H1 (cell line): ENCODE data around the gene ACSM2A.
"Not testable (repeated sequence)": the region's sequence is repeated elsewhere in the genome, so short reads cannot be mapped to it uniquely, and the experiment has no call there.

Experiments used
- E2F6 ChIP-seq: IDR thresholded peaks from 2 replicates; pipeline ENCODE4 v1.6.1; 2012; ENCODE audit warnings: inconsistent platforms
- MAFK ChIP-seq: IDR thresholded peaks from 2 replicates; pipeline ENCODE4 v1.6.1; 2012; ENCODE audit warnings: low read depth, mild to moderate bottlenecking, improper control_type of control experiment, low read length

GRCh38 chr16:20490994-20491393 is 39.7 kb downstream of the ACSM2A start:
- not testable (repeated sequence) for TF ChIP-seq E2F6, MAFK
